AG09309 (cell line): Measurements from ENCODE around the gene UBASH3B.

Experiments used
- DNase-seq: peaks from one replicate; pipeline ENCODE4 v3.0.0-alpha.2; 2010; ENCODE audit warnings: low read depth
- H3K4me3 ChIP-seq: 2 replicates; pipeline ENCODE4 v1.5.1; 2011; ENCODE audit warnings: mild to moderate bottlenecking, low read depth, low read length, moderate library complexity; ENCODE audit not compliant: control insufficient read depth
- CTCF ChIP-seq: IDR thresholded peaks from 2 replicates; pipeline ENCODE4 v1.5.1; 2011; ENCODE audit warnings: mild to moderate bottlenecking, low read depth, low read length, inconsistent platforms; ENCODE audit not compliant: insufficient read depth, control insufficient read depth; ENCODE audit errors: missing control alignments

The UBASH3B gene

GRCh38 chr11:122804161-122804560, 148.6 kb downstream of the UBASH3B start:
- no peak for DNase-seq
- H3K4me3 ChIP-seq: no peak overlapping the region
- TF ChIP-seq CTCF: no peak

- TF ChIP-seq CTCF: no peak
- no peak overlapping the region for H3K4me3 ChIP-seq
- no peak for DNase-seq
These were observed 149.3 kb downstream of the UBASH3B start for GRCh38 chr11:122804796-122805195.

GRCh38 chr11:122807731-122808477, 152.4 kb downstream of the UBASH3B start:
- no peak for TF ChIP-seq CTCF
- H3K4me3 ChIP-seq: no peak overlapping the region
- DNase-seq: no peak

- no peak overlapping the region for H3K4me3 ChIP-seq
- TF ChIP-seq CTCF: no peak
- DNase-seq: no peak
These were observed 153.0 kb downstream of the UBASH3B start for GRCh38 chr11:122808478-122808869.

- no peak overlapping the region for H3K4me3 ChIP-seq
- TF ChIP-seq CTCF: no peak
- no peak for DNase-seq
These were observed 154.3 kb downstream of the UBASH3B start for GRCh38 chr11:122809866-122810265.

- DNase-seq: no peak
- no peak for TF ChIP-seq CTCF
- H3K4me3 ChIP-seq: no peak overlapping the region
These were observed 156.2 kb downstream of the UBASH3B start for GRCh38 chr11:122811721-122812120.
